Measurements from ENCODE around the gene DGKI.

DGKI gene

GRCh38 chr7:137871170-137871915 is 24.6 kb upstream of the DGKI start:
- no peak for DNase-seq

GRCh38 chr7:137870684-137871083 is 23.9 kb upstream of the DGKI start:
- no peak for DNase-seq

- no peak for DNase-seq
Measured at GRCh38 chr7:137870078-137870477, 23.3 kb upstream of the DGKI start.

GRCh38 chr7:137869260-137869659 is 22.5 kb upstream of the DGKI start:
- DNase-seq, result no peak

- no peak for DNase-seq
Measured at GRCh38 chr7:137867289-137867688, 20.5 kb upstream of the DGKI start.

GRCh38 chr7:137865764-137866163 is 19.0 kb upstream of the DGKI start:
- DNase-seq, result no peak

- no peak for DNase-seq
Measured at GRCh38 chr7:137862964-137863363, 16.2 kb upstream of the DGKI start.

- no peak for DNase-seq
Measured at GRCh38 chr7:137862358-137862757, 15.6 kb upstream of the DGKI start.

GRCh38 chr7:137860542-137860941 is 13.8 kb upstream of the DGKI start:
- no peak for DNase-seq

- no peak for DNase-seq
Measured at GRCh38 chr7:137853053-137853452, 6.3 kb upstream of the DGKI start.

GRCh38 chr7:137852108-137852507 is 5.3 kb upstream of the DGKI start:
- DNase-seq, result no peak

- no peak for DNase-seq
Measured at GRCh38 chr7:137850972-137851945, 4.5 kb upstream of the DGKI start.

GRCh38 chr7:137850571-137850970 is 3.8 kb upstream of the DGKI start:
- no peak for DNase-seq

GRCh38 chr7:137848095-137848494 is 1.3 kb upstream of the DGKI start:
- no peak for DNase-seq

- no peak for DNase-seq
Measured at GRCh38 chr7:137847568-137848050, 835 bp upstream of the DGKI start.

GRCh38 chr7:137846549-137846826 is 286 bp downstream of the DGKI start:
- no peak for DNase-seq

GRCh38 chr7:137844677-137845425 is 1.9 kb downstream of the DGKI start:
- no peak for DNase-seq

- DNase-seq, result no peak
Measured at GRCh38 chr7:137839903-137840779, 6.6 kb downstream of the DGKI start.

- no peak for DNase-seq
Measured at GRCh38 chr7:137838706-137839315, 8.0 kb downstream of the DGKI start.

- DNase-seq, result no peak
Measured at GRCh38 chr7:137836541-137836940, 10.2 kb downstream of the DGKI start.

- no peak for DNase-seq
Measured at GRCh38 chr7:137836113-137836509, 10.7 kb downstream of the DGKI start.

All from NCI-H446 treated with DMSO at 0.1 percent for 48 hours (cell line).